ENCODE data around the gene DUS1L. TPM values are rescaled to one million over a fixed set of nuclear protein-coding genes. Genes with fewer than 3 reads are reported as not detected.

DUS1L gene
- polyA plus RNA-seq, 1 donor (not counting 4 experiments of a cell fraction or from before 2014, with no cell fraction given): 49.1 TPM

DNA sequence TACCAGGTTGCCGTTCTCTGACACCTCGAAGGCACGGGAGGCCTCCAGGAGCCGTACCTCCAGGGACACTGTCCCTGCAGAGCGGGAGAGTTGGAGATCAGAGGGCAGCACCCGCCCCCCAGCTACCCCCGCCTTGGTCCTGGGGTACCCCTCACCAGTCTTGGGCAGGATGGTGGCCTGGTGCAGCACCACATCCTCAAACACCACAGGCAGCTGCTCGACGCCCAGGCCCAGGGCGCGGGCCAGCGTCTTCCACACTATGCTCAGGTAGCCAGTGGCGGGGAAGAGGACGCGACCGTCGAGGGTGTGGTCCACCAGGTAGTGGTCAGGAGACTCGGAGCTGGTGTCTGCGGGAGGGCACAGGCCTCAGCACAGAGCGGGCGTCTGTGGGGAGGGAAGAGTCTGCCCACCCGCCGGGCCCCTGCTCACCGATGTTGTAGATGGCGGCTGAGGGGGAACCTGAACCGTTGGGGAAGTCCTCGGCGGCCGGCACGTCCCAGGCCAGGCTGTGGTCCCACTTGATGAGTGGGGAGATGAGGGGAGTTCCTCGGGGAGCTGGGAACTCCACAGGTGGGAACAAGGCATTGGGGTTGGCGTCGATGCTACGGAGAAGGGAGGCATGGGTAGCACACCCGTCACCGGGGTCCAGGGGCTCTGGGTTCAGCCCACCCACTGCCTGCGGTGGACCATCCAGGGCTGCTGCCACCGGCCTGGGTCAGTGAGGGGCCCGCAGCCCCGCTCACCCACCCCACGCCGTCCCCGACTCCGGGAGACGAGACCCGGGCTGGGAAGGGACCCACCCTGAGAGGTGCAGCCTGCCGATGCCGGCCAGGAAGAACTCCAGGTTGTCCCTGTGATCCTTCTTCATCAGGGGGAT, 22.6 kb upstream of the DUS1L start:
- no peak for FAIRE-seq
- Histone ChIP-seq H3K79me2 (ENCODE audit: control insufficient read depth, insufficient read depth, low read length) (peaks cover 52% of the 10 kb centered on the region), H3K4me2 (ENCODE audit: control insufficient read depth, extremely low read depth, insufficient read depth, low read depth, low read length) (no peak overlapping the region), H3K27ac (ENCODE audit: control insufficient read depth, insufficient read depth, low read length) (no peak overlapping the region), H3K9me3 (ENCODE audit: control insufficient read depth, low read depth, low read length) (no peaks in the 10 kb centered on the region), H2AFZ (ENCODE audit: control insufficient read depth, low read length) (no peak overlapping the region), H3K27me3 (ENCODE audit: control insufficient read depth, extremely low read depth, insufficient read depth, low read length) (no peaks in the 10 kb centered on the region), H3K4me3 (ENCODE audit: control insufficient read depth in 2 of 3, extremely low read depth in 1 of 3, insufficient read depth in 2 of 3, low read depth in 1 of 3, low read length in 3 of 3) (no peak overlapping the region), H3K9ac (ENCODE audit: control insufficient read depth, extremely low read depth, insufficient read depth, low read length) (no peak overlapping the region), H3K9me1 (ENCODE audit: control insufficient read depth, extremely low read depth, insufficient read depth, low read length) (no peaks in the 10 kb centered on the region), H3K36me3 (ENCODE audit: control insufficient read depth in 2 of 2, extremely low read depth in 1 of 2, insufficient read depth in 2 of 2, low read length in 2 of 2) (peaks cover 60 to 67% of the 10 kb centered on the region in 2 experiments), H3K4me1 (ENCODE audit: control insufficient read depth, extremely low read depth, insufficient read depth, low read length) (no peaks in the 10 kb centered on the region), H4K20me1 (ENCODE audit: control insufficient read depth, extremely low read depth, insufficient read depth, low read length) (peaks cover 31% of the 10 kb centered on the region)
- dilution Hi-C loops (cut with MboI; ENCODE audit: extremely low pct_ligation_motif_present, low sequenced_read_pairs): no loop called here
- DNase-seq (ENCODE audit: low read depth, low spot score): no peak
- TF ChIP-seq, protein P1, sequence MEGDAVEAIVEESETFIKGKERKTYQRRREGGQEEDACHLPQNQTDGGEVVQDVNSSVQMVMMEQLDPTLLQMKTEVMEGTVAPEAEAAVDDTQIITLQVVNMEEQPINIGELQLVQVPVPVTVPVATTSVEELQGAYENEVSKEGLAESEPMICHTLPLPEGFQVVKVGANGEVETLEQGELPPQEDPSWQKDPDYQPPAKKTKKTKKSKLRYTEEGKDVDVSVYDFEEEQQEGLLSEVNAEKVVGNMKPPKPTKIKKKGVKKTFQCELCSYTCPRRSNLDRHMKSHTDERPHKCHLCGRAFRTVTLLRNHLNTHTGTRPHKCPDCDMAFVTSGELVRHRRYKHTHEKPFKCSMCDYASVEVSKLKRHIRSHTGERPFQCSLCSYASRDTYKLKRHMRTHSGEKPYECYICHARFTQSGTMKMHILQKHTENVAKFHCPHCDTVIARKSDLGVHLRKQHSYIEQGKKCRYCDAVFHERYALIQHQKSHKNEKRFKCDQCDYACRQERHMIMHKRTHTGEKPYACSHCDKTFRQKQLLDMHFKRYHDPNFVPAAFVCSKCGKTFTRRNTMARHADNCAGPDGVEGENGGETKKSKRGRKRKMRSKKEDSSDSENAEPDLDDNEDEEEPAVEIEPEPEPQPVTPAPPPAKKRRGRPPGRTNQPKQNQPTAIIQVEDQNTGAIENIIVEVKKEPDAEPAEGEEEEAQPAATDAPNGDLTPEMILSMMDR (optimal IDR thresholded peaks at IDR 0.05 in 1 of 3, IDR thresholded peaks at IDR 0.05 in 1 of 3, conservative IDR thresholded peaks at IDR 0.05 in 1 of 3; ENCODE audit: extremely low read depth in 1 of 3, insufficient read depth in 2 of 3, low read length in 3 of 3): no peak
- no peak for TF ChIP-seq EZH2 (IDR thresholded peaks at IDR 0.05; ENCODE audit: low read length)

DNA sequence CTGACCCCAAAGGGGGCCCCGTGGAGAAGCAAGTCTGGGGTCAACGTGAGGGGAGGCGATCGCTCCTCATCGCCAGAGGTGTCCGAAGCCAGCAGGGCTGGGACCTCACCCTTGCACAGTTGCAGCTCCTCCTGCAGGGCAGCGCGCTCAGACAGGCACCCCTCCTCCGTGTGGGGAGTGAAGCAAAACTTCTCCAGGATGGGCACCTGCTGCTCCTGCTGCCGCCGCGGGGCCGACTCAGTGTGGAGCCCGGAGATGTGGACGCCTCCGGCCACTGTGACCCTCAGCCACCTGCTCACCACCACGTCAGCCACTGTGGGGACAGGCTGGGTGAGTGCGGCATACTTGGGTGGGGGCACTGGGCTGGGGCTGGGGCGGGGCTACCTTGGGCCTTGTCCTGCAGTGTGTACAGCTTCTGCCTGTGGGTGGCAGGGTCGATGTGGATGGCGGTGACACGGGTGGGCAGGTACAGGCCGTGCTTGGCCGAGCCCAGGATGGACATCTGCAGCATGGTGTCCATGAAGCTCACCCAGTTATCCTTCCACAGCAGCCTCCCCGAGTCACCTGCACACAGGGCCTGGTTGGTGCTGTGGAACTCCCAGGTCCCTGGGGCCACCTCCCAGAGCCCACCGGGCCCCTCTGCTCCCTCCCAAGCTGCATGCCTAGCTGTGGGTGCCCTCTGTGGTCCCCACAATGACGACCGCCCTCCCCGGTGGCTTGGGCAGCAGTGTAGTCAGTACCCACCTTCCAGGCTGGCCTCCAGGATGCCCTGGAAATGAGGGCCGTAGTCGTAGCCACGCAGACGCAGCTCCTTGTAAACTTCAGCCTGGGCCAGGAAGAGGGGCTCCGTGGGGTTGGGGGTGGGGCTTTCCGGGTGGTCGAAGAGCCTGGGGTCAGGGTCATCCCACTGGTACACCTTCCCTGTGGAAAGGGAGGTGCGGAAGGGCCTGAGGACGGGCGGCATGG, 21.6 kb upstream of the DUS1L start:
- Histone ChIP-seq H3K36me3 (ENCODE audit: control insufficient read depth in 2 of 2, extremely low read depth in 1 of 2, insufficient read depth in 2 of 2, low read length in 2 of 2) (peaks cover 66 to 70% of the 10 kb centered on the region in 2 experiments), H2AFZ (ENCODE audit: control insufficient read depth, low read length) (no peak overlapping the region), H3K4me3 (ENCODE audit: control insufficient read depth in 2 of 3, extremely low read depth in 1 of 3, insufficient read depth in 2 of 3, low read depth in 1 of 3, low read length in 3 of 3) (no peak overlapping the region), H3K9me3 (ENCODE audit: control insufficient read depth, low read depth, low read length) (no peaks in the 10 kb centered on the region), H3K79me2 (ENCODE audit: control insufficient read depth, insufficient read depth, low read length) (peaks cover 48% of the 10 kb centered on the region), H3K4me1 (ENCODE audit: control insufficient read depth, extremely low read depth, insufficient read depth, low read length) (no peaks in the 10 kb centered on the region), H3K27ac (ENCODE audit: control insufficient read depth, insufficient read depth, low read length) (no peak overlapping the region), H3K27me3 (ENCODE audit: control insufficient read depth, extremely low read depth, insufficient read depth, low read length) (no peaks in the 10 kb centered on the region), H3K9me1 (ENCODE audit: control insufficient read depth, extremely low read depth, insufficient read depth, low read length) (no peaks in the 10 kb centered on the region), H4K20me1 (ENCODE audit: control insufficient read depth, extremely low read depth, insufficient read depth, low read length) (peaks cover 31% of the 10 kb centered on the region), H3K4me2 (ENCODE audit: control insufficient read depth, extremely low read depth, insufficient read depth, low read depth, low read length) (no peak overlapping the region), H3K9ac (ENCODE audit: control insufficient read depth, extremely low read depth, insufficient read depth, low read length) (no peak overlapping the region)
- DNase-seq (ENCODE audit: low read depth, low spot score) (no peak), FAIRE-seq (no peak)
- dilution Hi-C loops (cut with MboI; ENCODE audit: extremely low pct_ligation_motif_present, low sequenced_read_pairs): no loop called here
- TF ChIP-seq EZH2 (IDR thresholded peaks at IDR 0.05; ENCODE audit: low read length): no peak
- TF ChIP-seq, protein P1 (optimal IDR thresholded peaks at IDR 0.05 in 1 of 3, IDR thresholded peaks at IDR 0.05 in 1 of 3, conservative IDR thresholded peaks at IDR 0.05 in 1 of 3; ENCODE audit: extremely low read depth in 1 of 3, insufficient read depth in 2 of 3, low read length in 3 of 3): no peak

Data from keratinocyte (primary cell).